K562 (cell line): ENCODE results near the gene USP48. TPM values are rescaled to one million over a fixed set of nuclear protein-coding genes. Genes with fewer than 3 reads are reported as not detected.
A peak's percentile ranks its signal among the peaks of the same experiment; 100 is the strongest.

ENCODE experiments used
- AFF4 ChIP-seq: sonication (generic); formaldehyde crosslinking; IDR thresholded peaks from 2 replicates; pipeline ENCODE4 v1.8.0; 2023; ENCODE audit warnings: mild to moderate bottlenecking, missing genetic modification reagents
- ARHGAP35 ChIP-seq: fragments of 450-650 bp; IDR thresholded peaks from 2 replicates; pipeline ENCODE4 v1.6.1; 2018; ENCODE audit not compliant: partially characterized antibody
- ARNT ChIP-seq, 2 experiments: fragments of 450-650 bp; IDR thresholded peaks; 2 replicates each; pipeline ENCODE4 v1.6.1; 2016; ENCODE audit warnings: mild to moderate bottlenecking in 1 of 2
- E2F4 ChIP-seq: sonication (generic); formaldehyde crosslinking; IDR thresholded peaks from 2 replicates; pipeline ENCODE4 v1.8.0; 2022; ENCODE audit warnings: mild to moderate bottlenecking, low read depth, missing genetic modification reagents
- E2F6 ChIP-seq, 2 experiments: IDR thresholded peaks; 2 replicates each; pipeline ENCODE4 v1.6.1; 2011; ENCODE audit warnings: borderline replicate concordance in 1 of 2, control low read depth in 1 of 2, low read depth in 1 of 2, low read length in 1 of 2, mild to moderate bottlenecking in 1 of 2, mixed read lengths in 1 of 2, moderate library complexity in 1 of 2; ENCODE audit not compliant: insufficient read depth in 1 of 2, insufficient read length in 1 of 2, poor library complexity in 1 of 2, severe bottlenecking in 1 of 2; ENCODE audit errors: extremely low read depth in 1 of 2
- KDM1A ChIP-seq, 2 experiments: fragments of 450-650 bp; IDR thresholded peaks; 2 replicates each; pipeline ENCODE4 v1.6.1; 2016; ENCODE audit warnings: mild to moderate bottlenecking in 2 of 2
- MNT ChIP-seq, 2 experiments: fragments of 450-650 bp; conservative IDR thresholded peaks; 2 replicates each; pipeline ENCODE4 v1.6.1; 2017; ENCODE audit warnings: mild to moderate bottlenecking in 2 of 2, moderate library complexity in 2 of 2
- NEUROD1 ChIP-seq: fragments of 150-350 bp; IDR thresholded peaks from 2 replicates; pipeline ENCODE4 v1.6.1; 2014; ENCODE audit warnings: borderline replicate concordance, low read length, low read depth; ENCODE audit not compliant: partially characterized antibody
- POLR2AphosphoS5 ChIP-seq: IDR thresholded peaks from 2 replicates; pipeline ENCODE4 v1.6.1; 2011; ENCODE audit warnings: mild to moderate bottlenecking, low read depth, low read length, moderate library complexity; ENCODE audit not compliant: control insufficient read depth, insufficient read depth
- SMARCC2 ChIP-seq: fragments of 450-650 bp; IDR thresholded peaks from 2 replicates; pipeline ENCODE4 v1.6.1; 2017; ENCODE audit warnings: antibody characterized with exemption, moderate library complexity, mild to moderate bottlenecking, low read depth
- SMARCE1 ChIP-seq: fragments of 450-650 bp; IDR thresholded peaks from 2 replicates; pipeline ENCODE4 v1.7.1; 2016; ENCODE audit warnings: mild to moderate bottlenecking
- SP1 ChIP-seq: sonication (generic); formaldehyde crosslinking; IDR thresholded peaks from 2 replicates; pipeline ENCODE4 v1.8.1; 2022; ENCODE audit warnings: mild to moderate bottlenecking, missing genetic modification reagents
- STAT5A ChIP-seq: IDR thresholded peaks from 2 replicates; pipeline ENCODE4 v1.6.1; 2012; ENCODE audit warnings: low read length, inconsistent platforms, borderline replicate concordance
- ZNF175 ChIP-seq: fragments of 200-800 bp; sonication (Bioruptor generic); IDR thresholded peaks from 2 replicates; pipeline ENCODE4 v1.6.1; 2016; ENCODE audit warnings: low read depth, mild to moderate bottlenecking, missing genetic modification characterization, missing compliant biosample characterization
- ZNF239 ChIP-seq: fragments of 250-450 bp; sonication (Bioruptor Pico); IDR thresholded peaks from 2 replicates; pipeline ENCODE4 v1.4.0; 2020; ENCODE audit warnings: mild to moderate bottlenecking
- ZZZ3 ChIP-seq: fragments of 450-650 bp; IDR thresholded peaks from 2 replicates; pipeline ENCODE4 v1.6.1; 2016; ENCODE audit warnings: antibody characterized with exemption, mild to moderate bottlenecking, moderate library complexity
- polyA plus RNA-seq, 8 experiments: library from polyadenylated mRNA; depleted of rRNA in 4 of 8; stranded (reverse) in 5 of 8; unstranded in 3 of 8; fragments of >200 nt; fragmentation: Nextera tagmentation in 2 of 8; fragmentation: Illumina TruSeq in 1 of 8; extraction: Ambion mirVana in 2 of 8; extraction: Trizol in 1 of 8; gene quantifications; 2 replicates each; pipeline versions ENCODE4 v1.2.1 to v1.2.3, GENCODE V29; 2011 to 2014; ENCODE audit warnings: inconsistent platforms in 1 of 8, missing spikeins in 1 of 8
- total RNA-seq, 7 experiments: library from RNA; depleted of rRNA in 6 of 7; stranded (reverse); fragments of >200 nt in 6 of 7; fragmentation: Illumina TruSeq in 2 of 7; extraction: Trizol in 2 of 7; gene quantifications; 2 replicates each; pipeline versions ENCODE4 v1.2.1 to v1.2.3, GENCODE V29; 2011 to 2021; ENCODE audit warnings: low replicate concordance in 1 of 7

USP48 gene
- total and polyA plus RNA-seq, 9 of the 15 experiments (the other 6 are each of a cell fraction or from before 2014, with no cell fraction given), result 23.3 to 123 (median 106) TPM

- TF ChIP-seq AFF4 (CRISPR knock-in tag), result peak; percentile 37; the same call in 1 of the 2 replicates
- peak in 1 of 2 experiments; percentile 87; a peak in 3 of 4 replicates for TF ChIP-seq MNT (conservative IDR thresholded peaks at IDR 0.05)
- no peak for TF ChIP-seq ZZZ3
- peak; percentile 65 for TF ChIP-seq POLR2AphosphoS5
- TF ChIP-seq SP1, result peak; percentile 81; the same call in 1 of the 2 replicates
- no peak for TF ChIP-seq E2F6 (IDR thresholded peaks at IDR 0.05; ENCODE audit: borderline replicate concordance in 1 of 2, extremely low read depth in 1 of 2, insufficient read depth in 1 of 2, insufficient read length in 1 of 2, low read depth in 1 of 2, low read length in 1 of 2, poor library complexity in 1 of 2, severe bottlenecking in 1 of 2)
- TF ChIP-seq KDM1A (IDR thresholded peaks at IDR 0.05), result peak; percentile 93 to 97
- peak; percentile 61 for TF ChIP-seq ZNF239 (CRISPR knock-in tag)
- TF ChIP-seq ARHGAP35, result peak; percentile 32
- peak; percentile 67; the same call in 1 of the 2 replicates for TF ChIP-seq STAT5A
- TF ChIP-seq ZNF175 (CRISPR knock-in tag), result no peak
- TF ChIP-seq ARNT (IDR thresholded peaks at IDR 0.05), result peak in 1 of 2 experiments; percentile 90
- peak; percentile 96 for TF ChIP-seq SMARCE1
- TF ChIP-seq NEUROD1, result peak; percentile 87
- 0 out of 2 replicates have a peak, but pooled peaks have one; percentile 36 for TF ChIP-seq E2F4 (CRISPR knock-in tag)
- TF ChIP-seq SMARCC2, result peak; percentile 90
Measured at GRCh38 chr1:21631944-21632887, 150.7 kb downstream of the USP48 start (continued).
